H1 (cell line): ENCODE results near the gene APOA4. TPM values are rescaled to one million over a fixed set of nuclear protein-coding genes. Genes with fewer than 3 reads are reported as not detected.

Experiments used
- CTCF ChIA-PET: fragments of 300-600 bp; sonication (Branson Sonifier 250); formaldehyde crosslinking; loops from one replicate; lab custom pipeline; 2021; ENCODE audit not compliant: partially characterized antibody; lab: Charles Lee
- POLR2A ChIA-PET: fragments of 300-600 bp; sonication (Branson Sonifier 250); formaldehyde crosslinking; loops from one replicate; lab custom pipeline; 2021; ENCODE audit warnings: inconsistent platforms; ENCODE audit not compliant: partially characterized antibody; lab: Charles Lee
- DNase-seq, 2 experiments: peaks; one replicate each; pipeline versions ENCODE4 v3.0.0 to v3.0.0-alpha.2; 2010 to 2022; ENCODE audit warnings: low spot score in 2 of 2, low read depth in 1 of 2, mixed read lengths in 1 of 2
- FAIRE-seq: peaks from 2 replicates; lab custom pipeline; 2011; peaks lifted over from hg19 to GRCh38; lab: Jason Lieb, UNC
- H2AFZ ChIP-seq: 2 replicates; pipeline ENCODE4 v1.8.1; 2012; ENCODE audit warnings: low read length, inconsistent platforms
- H2AK5ac ChIP-seq: 2 replicates; pipeline ENCODE4 v1.6.1; 2013; ENCODE audit warnings: low read depth, low read length
- H2BK120ac ChIP-seq: replicated peaks from 2 replicates; pipeline ENCODE3; 2013; ENCODE audit warnings: low read depth, low read length, inconsistent platforms
- H2BK12ac ChIP-seq: 2 replicates; pipeline ENCODE4 v1.6.1; 2013; ENCODE audit warnings: low read depth, low read length
- H2BK15ac ChIP-seq: 2 replicates; pipeline ENCODE4 v1.6.1; 2013; ENCODE audit warnings: low read length
- H2BK20ac ChIP-seq: 2 replicates; pipeline ENCODE4 v1.6.1; 2013; ENCODE audit warnings: low read length
- H2BK5ac ChIP-seq: 2 replicates; pipeline ENCODE4 v1.6.1; 2013; ENCODE audit warnings: low read depth, low read length
- H3K14ac ChIP-seq: 2 replicates; pipeline ENCODE4 v1.6.1; 2013; ENCODE audit warnings: inconsistent platforms; ENCODE audit not compliant: insufficient read length
- H3K18ac ChIP-seq: 2 replicates; pipeline ENCODE4 v1.6.1; 2013; ENCODE audit warnings: low read length; ENCODE audit errors: extremely low read depth
- H3K23ac ChIP-seq: 2 replicates; pipeline ENCODE4 v1.6.1; 2013; ENCODE audit warnings: inconsistent platforms; ENCODE audit not compliant: insufficient read length
- H3K23me2 ChIP-seq: 2 replicates; pipeline ENCODE4 v1.6.1; 2013; ENCODE audit warnings: low read depth, low read length
- H3K27ac ChIP-seq: 2 replicates; pipeline ENCODE4 v1.6.1; 2011; ENCODE audit warnings: low read depth, low read length, inconsistent platforms
- H3K27me3 ChIP-seq, 4 experiments: replicated peaks in 1 of 4; 1 replicate in 1 of 4; 2 replicates in 3 of 4; pipeline versions ENCODE4 v1.6.1 to v1.8.1; 2011 to 2013; ENCODE audit warnings: low read length in 3 of 4, mild to moderate bottlenecking in 3 of 4, inconsistent platforms in 2 of 4, mixed read lengths in 2 of 4, moderate library complexity in 1 of 4; ENCODE audit not compliant: control insufficient read depth in 3 of 4, insufficient read depth in 3 of 4; ENCODE audit errors: extremely low read depth in 1 of 4
- H3K36me3 ChIP-seq, 4 experiments: 2 replicates each; pipeline versions ENCODE4 v1.6.1 to v1.8.1; 2011 to 2013; ENCODE audit warnings: mild to moderate bottlenecking in 4 of 4, low read length in 3 of 4, moderate library complexity in 2 of 4, control low read depth in 1 of 4, inconsistent platforms in 1 of 4; ENCODE audit not compliant: insufficient read depth in 4 of 4, control insufficient read depth in 2 of 4
- H3K4ac ChIP-seq: replicated peaks from 2 replicates; pipeline ENCODE3; 2013; ENCODE audit warnings: low read length, low read depth, mixed read lengths, inconsistent platforms; ENCODE audit not compliant: insufficient read length
- H3K4me1 ChIP-seq, 4 experiments: replicated peaks in 1 of 4; 1 replicate in 1 of 4; 2 replicates in 3 of 4; pipeline versions ENCODE4 v1.6.1 to v1.8.1; 2011 to 2013; ENCODE audit warnings: low read length in 3 of 4, inconsistent platforms in 2 of 4, mixed read lengths in 1 of 4; ENCODE audit not compliant: insufficient read depth in 4 of 4, control insufficient read depth in 3 of 4
- H3K4me2 ChIP-seq, 2 experiments: 2 replicates each; pipeline versions ENCODE4 v1.6.1 to v1.8.1; 2011 to 2013; ENCODE audit warnings: low read depth in 2 of 2, low read length in 2 of 2, control low read depth in 1 of 2, inconsistent platforms in 1 of 2, mild to moderate bottlenecking in 1 of 2; ENCODE audit not compliant: insufficient read depth in 1 of 2
- H3K4me3 ChIP-seq, 4 experiments: fragments of 200-600, 300-600 bp in 1 of 4; sonication (generic), shearing (Covaris generic), sonication (Bioruptor Twin) in 1 of 4; 2 replicates each; pipeline versions ENCODE4 v1.5.1 to v1.8.1; 2011 to 2016; ENCODE audit warnings: low read length in 4 of 4, low read depth in 3 of 4, control low read depth in 2 of 4, inconsistent platforms in 2 of 4, mild to moderate bottlenecking in 2 of 4, mixed read lengths in 1 of 4, moderate library complexity in 1 of 4; ENCODE audit not compliant: insufficient read depth in 2 of 4; ENCODE audit errors: extremely low read depth in 1 of 4
- H3K56ac ChIP-seq: replicated peaks from 2 replicates; pipeline ENCODE3; 2013; ENCODE audit warnings: low read depth, mild to moderate bottlenecking, mixed read lengths, low read length, inconsistent platforms; ENCODE audit not compliant: insufficient read length
- H3K79me1 ChIP-seq: 2 replicates; pipeline ENCODE4 v1.6.1; 2013; ENCODE audit warnings: low read depth, low read length, control low read depth
- H3K79me2 ChIP-seq, 2 experiments: 2 replicates each; pipeline versions ENCODE4 v1.6.1 to v1.8.1; 2012 to 2013; ENCODE audit warnings: low read length in 2 of 2, mild to moderate bottlenecking in 2 of 2, inconsistent platforms in 1 of 2; ENCODE audit not compliant: insufficient read depth in 2 of 2, control insufficient read depth in 1 of 2
- H3K9ac ChIP-seq, 4 experiments: replicated peaks in 1 of 4; 1 replicate in 1 of 4; 2 replicates in 3 of 4; pipeline versions ENCODE4 v1.6.1 to v1.8.1; 2011 to 2013; ENCODE audit warnings: low read depth in 3 of 4, low read length in 3 of 4, control low read depth in 2 of 4, mild to moderate bottlenecking in 2 of 4, moderate library complexity in 2 of 4, inconsistent platforms in 1 of 4; ENCODE audit errors: extremely low read depth in 1 of 4
- H3K9me3 ChIP-seq, 2 experiments: 2 replicates each; pipeline versions ENCODE4 v1.6.1 to v1.8.1; 2012 to 2013; ENCODE audit warnings: mild to moderate bottlenecking in 2 of 2, moderate library complexity in 2 of 2, control low read depth in 1 of 2, inconsistent platforms in 1 of 2, low read depth in 1 of 2, low read length in 1 of 2, mixed read lengths in 1 of 2; ENCODE audit not compliant: insufficient read depth in 2 of 2
- H4K20me1 ChIP-seq, 2 experiments: replicated peaks in 1 of 2; 2 replicates each; pipeline versions ENCODE3 to v1.8.1; 2011 to 2013; ENCODE audit warnings: inconsistent platforms in 2 of 2, low read length in 2 of 2, mild to moderate bottlenecking in 1 of 2; ENCODE audit not compliant: insufficient read depth in 2 of 2, control insufficient read depth in 1 of 2
- H4K5ac ChIP-seq: 2 replicates; pipeline ENCODE4 v1.6.1; 2013; ENCODE audit warnings: low read length, low read depth, mixed read lengths, inconsistent platforms; ENCODE audit not compliant: insufficient read length
- H4K8ac ChIP-seq: 2 replicates; pipeline ENCODE4 v1.8.0; 2013; ENCODE audit warnings: mild to moderate bottlenecking, moderate library complexity, low read length, inconsistent platforms; ENCODE audit not compliant: insufficient read depth; ENCODE audit errors: extremely low read depth
- H4K91ac ChIP-seq: replicated peaks from 2 replicates; pipeline ENCODE3; 2013; ENCODE audit warnings: low read length, mixed read lengths, inconsistent platforms; ENCODE audit not compliant: insufficient read length
- GABPA ChIP-seq: IDR thresholded peaks from 2 replicates; pipeline ENCODE4 v1.6.1; 2011; ENCODE audit warnings: mild to moderate bottlenecking, low read length, moderate library complexity, borderline replicate concordance; ENCODE audit not compliant: insufficient read depth
- KDM1A ChIP-seq: fragments of 200-600, 300-600 bp; sonication (generic); IDR thresholded peaks from 2 replicates; pipeline ENCODE4 v1.7.1; 2016; ENCODE audit warnings: mild to moderate bottlenecking, low read length, borderline replicate concordance
- NANOG ChIP-seq: IDR thresholded peaks from 2 replicates; pipeline ENCODE4 v1.6.1; 2011; ENCODE audit warnings: low read length, low read depth, mild to moderate bottlenecking, inconsistent platforms; ENCODE audit not compliant: insufficient read depth, poor library complexity, severe bottlenecking
- POLR2AphosphoS5 ChIP-seq: IDR thresholded peaks from 2 replicates; pipeline ENCODE4 v1.6.1; 2011; ENCODE audit warnings: low read depth, low read length
- RAD21 ChIP-seq, 2 experiments: IDR thresholded peaks in 1 of 2; conservative IDR thresholded peaks in 1 of 2; 2 replicates each; pipeline ENCODE4 v1.6.1; 2011; ENCODE audit warnings: low read depth in 2 of 2, low read length in 2 of 2, improper control_type of control experiment in 1 of 2, inconsistent platforms in 1 of 2, mild to moderate bottlenecking in 1 of 2, moderate library complexity in 1 of 2
- RBBP5 ChIP-seq: IDR thresholded peaks from 2 replicates; pipeline ENCODE4 v1.7.1; 2012; ENCODE audit warnings: low read depth, mild to moderate bottlenecking, inconsistent platforms, low read length, moderate library complexity, borderline replicate concordance
- RFX5 ChIP-seq: IDR thresholded peaks from 2 replicates; pipeline ENCODE4 v1.6.1; 2011; ENCODE audit warnings: low read depth, low read length, improper control_type of control experiment, borderline replicate concordance
- RXRA ChIP-seq: IDR thresholded peaks from 2 replicates; pipeline ENCODE4 v1.6.1; 2011; ENCODE audit warnings: low read depth, mild to moderate bottlenecking, low read length, moderate library complexity; ENCODE audit not compliant: insufficient read depth
- TCF12 ChIP-seq: IDR thresholded peaks from 2 replicates; pipeline ENCODE4 v1.6.1; 2011; ENCODE audit warnings: low read depth, mild to moderate bottlenecking, low read length
- WGBS, 2 experiments: shearing (Covaris generic) in 1 of 2; methylation state at CpG; one replicate each; pipeline versions ENCODE4 v1.1.6 to v1.1.7; 2013 to 2015; ENCODE audit warnings: low lambda C conversion rate in 2 of 2, mixed read lengths in 2 of 2, inconsistent platforms in 1 of 2, low coverage in 1 of 2, missing lambda C conversion rate in 1 of 2; ENCODE audit not compliant: insufficient replicate concordance in 2 of 2, insufficient coverage in 1 of 2, insufficient read length in 1 of 2; ENCODE audit errors: extremely low coverage in 1 of 2, missing lambda C conversion rate in 1 of 2; 5-methylcytosine and 5-hydroxymethylcytosine counted together
- polyA plus RNA-seq, 7 experiments: library from polyadenylated mRNA; depleted of rRNA in 3 of 7; stranded (reverse) in 5 of 7; unstranded in 2 of 7; fragments of >200 nt in 5 of 7; fragments of 200-250 nt in 2 of 7; gene quantifications; 1 replicate in 5 of 7; 2 replicates in 1 of 7; 4 replicates in 1 of 7; pipeline versions ENCODE4 v1.2.1 to v1.2.3, GENCODE V29; 2011 to 2013; ENCODE audit warnings: missing spikeins in 2 of 7, mixed read lengths in 2 of 7
- total RNA-seq: library from RNA; stranded (reverse); fragmentation: NEBNext Ultra II Directional; extraction: Animal tissue kit (Norgen Biotek cat#: 25700); gene quantifications from 2 replicates; pipeline ENCODE4 v1.2.1, GENCODE V29; 2021
- TF ChIP-seq, protein P1 (sequence below): IDR thresholded peaks from 2 replicates; pipeline ENCODE4 v1.6.1; 2012; ENCODE audit warnings: inconsistent platforms

Gene APOA4
- total and polyA plus RNA-seq, 2 of the 8 experiments (the other 6 are each of a cell fraction or from before 2014, with no cell fraction given): not detected

DNA sequence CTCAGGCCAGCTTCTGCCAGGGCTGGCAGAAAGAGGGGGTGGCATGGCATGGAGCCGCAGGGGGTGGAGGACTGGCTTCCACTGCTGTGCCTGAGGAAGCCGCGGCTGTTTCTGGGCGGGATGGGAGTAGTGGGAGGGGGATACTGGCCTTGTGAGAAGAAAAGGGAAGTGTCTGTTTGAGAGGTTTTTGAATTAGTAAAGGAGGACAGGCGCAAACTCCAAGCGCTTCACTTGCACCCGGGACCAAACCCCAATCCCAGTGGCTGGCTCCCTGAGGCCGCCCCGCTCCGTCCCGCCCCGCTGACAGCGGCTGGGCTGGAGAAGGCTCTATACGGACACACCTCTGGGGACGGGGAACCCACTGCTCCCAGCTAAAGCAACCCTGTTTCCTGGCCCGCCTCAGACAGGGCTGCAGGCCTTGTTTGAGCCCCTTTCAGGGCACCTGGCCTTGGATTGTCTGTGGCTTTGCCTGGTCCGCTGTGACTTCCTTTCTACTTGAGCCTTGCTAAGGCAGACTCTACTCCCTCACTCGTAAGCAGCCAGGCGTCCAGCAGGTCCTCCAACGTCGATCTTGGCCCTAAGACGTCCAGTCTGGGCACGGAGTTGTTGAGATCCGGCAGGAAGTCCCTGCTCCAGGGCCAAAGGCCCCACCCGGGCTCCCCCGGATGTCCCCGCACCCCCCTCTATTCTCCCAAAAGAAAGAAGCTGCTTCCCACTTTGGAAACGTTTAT lies 12.1 kb upstream of the APOA4 start:
- Histone ChIP-seq H4K8ac (no peak overlapping the region), H4K20me1 (no peaks in the 10 kb centered on the region), H3K4me3 (peak overlapping the region; percentile 42 to 64 (median 50)), H3K14ac (no peak overlapping the region), H4K5ac (no peak overlapping the region), H3K23ac (no peak overlapping the region), H2BK5ac (peak overlapping the region; percentile 44; the same call in 1 of the 2 replicates), H3K36me3 (no peaks in the 10 kb centered on the region), H3K18ac (peak overlapping the region; percentile 99), H3K9me3 (no peaks in the 10 kb centered on the region; a peak in 1 of 4 replicates), H3K23me2 (peaks cover 3% of the 10 kb centered on the region; the same call in 1 of the 2 replicates), H3K4me2 (peak overlapping the region; percentile 80), H3K27me3 (peaks cover 0 to 7% (median 5%) of the 10 kb centered on the region in 4 experiments; a peak in 3 of 7 replicates), H3K56ac (no peak overlapping the region), H3K4me1 (peaks cover 0 to 24% (median 4%) of the 10 kb centered on the region in 4 experiments; a peak in 5 of 7 replicates), H4K91ac (no peak overlapping the region), H2BK120ac (no peak overlapping the region), H2BK12ac (peak overlapping the region; percentile 90; the same call in 1 of the 2 replicates), H3K79me1 (no peaks in the 10 kb centered on the region), H2AFZ (no peak overlapping the region), H2BK20ac (no peak overlapping the region), H3K27ac (no peak overlapping the region), H2AK5ac (no peak overlapping the region), H3K79me2 (no peaks in the 10 kb centered on the region), H3K4ac (peak overlapping the region; percentile 0), H2BK15ac (peak overlapping the region; percentile 99; the same call in 1 of the 2 replicates), H3K9ac (0 out of 7 replicates have a peak overlapping the region, but pooled peaks of 3 of the 4 experiments have one; percentile 5 to 17 (median 9))
- FAIRE-seq: no peak
- ChIA-PET POLR2A (interaction anchor here (0.6 to 2.9 kb wide), 8 partner anchors 12 to 309 kb away, joined by 3 to 16 read pairs (median 4); partner anchors contain the start of genes APOA5, PAFAH1B2 and ZPR1), CTCF (interaction anchor here (0.6 to 12.2 kb wide), 27 partner anchors 13 to 1621 kb away, joined by 3 to 237 read pairs (median 5); partner anchors contain the start of genes APOA4, APOA5 and ZPR1)
- 53% methylated on average over 25 of the region's 28 CpGs; no CpG with 5 or more reads in 1 of the 2 experiments for WGBS, 2 experiments
- DNase-seq: no peak
- TF ChIP-seq RFX5 (no peak), RAD21 (IDR thresholded peaks at IDR 0.05 in 1 of 2, conservative IDR thresholded peaks at IDR 0.05 in 1 of 2; ENCODE audit: low read depth in 2 of 2, low read length in 2 of 2) (no peak), RXRA (no peak), NANOG (no peak), GABPA (no peak), TCF12 (no peak), KDM1A (no peak), POLR2AphosphoS5 (no peak), RBBP5 (no peak)
- TF ChIP-seq, protein P1, sequence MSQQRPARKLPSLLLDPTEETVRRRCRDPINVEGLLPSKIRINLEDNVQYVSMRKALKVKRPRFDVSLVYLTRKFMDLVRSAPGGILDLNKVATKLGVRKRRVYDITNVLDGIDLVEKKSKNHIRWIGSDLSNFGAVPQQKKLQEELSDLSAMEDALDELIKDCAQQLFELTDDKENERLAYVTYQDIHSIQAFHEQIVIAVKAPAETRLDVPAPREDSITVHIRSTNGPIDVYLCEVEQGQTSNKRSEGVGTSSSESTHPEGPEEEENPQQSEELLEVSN: no peak
